ENCODE data around the gene GPC5. TPM values are rescaled to one million over a fixed set of nuclear protein-coding genes. Genes with fewer than 3 reads are reported as not detected.

Gene GPC5
- total RNA-seq, 1 donor from 2014 or later, result 0.17 TPM

DNA sequence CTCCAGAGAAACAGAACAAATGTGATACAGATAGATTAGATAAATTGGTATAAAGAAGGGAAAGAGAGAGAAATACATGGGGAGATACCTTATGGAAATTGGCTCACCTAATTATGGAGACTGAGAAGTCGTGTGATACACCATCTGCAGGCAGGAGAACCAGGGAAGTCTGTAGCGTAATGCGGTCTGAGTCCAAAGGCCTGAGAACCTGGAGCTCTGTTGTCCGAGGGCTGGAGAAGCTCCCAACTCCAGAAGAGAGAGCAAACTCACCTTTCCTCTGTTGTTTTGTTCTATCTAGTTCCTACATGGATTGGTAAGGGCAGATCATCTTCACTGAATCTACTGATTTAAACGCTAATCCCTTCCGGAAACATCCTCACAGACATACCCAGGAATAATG, 1179.9 kb downstream of the GPC5 start:
- no peak overlapping the region for H3K4me3 ChIP-seq (ENCODE audit: low read depth, low read length)
- no peaks in the 10 kb centered on the region for H3K36me3 ChIP-seq (ENCODE audit: control insufficient read depth, insufficient read depth, low read length)
- DNase-seq (ENCODE audit: low read depth), result no peak
- TF ChIP-seq, protein P1, sequence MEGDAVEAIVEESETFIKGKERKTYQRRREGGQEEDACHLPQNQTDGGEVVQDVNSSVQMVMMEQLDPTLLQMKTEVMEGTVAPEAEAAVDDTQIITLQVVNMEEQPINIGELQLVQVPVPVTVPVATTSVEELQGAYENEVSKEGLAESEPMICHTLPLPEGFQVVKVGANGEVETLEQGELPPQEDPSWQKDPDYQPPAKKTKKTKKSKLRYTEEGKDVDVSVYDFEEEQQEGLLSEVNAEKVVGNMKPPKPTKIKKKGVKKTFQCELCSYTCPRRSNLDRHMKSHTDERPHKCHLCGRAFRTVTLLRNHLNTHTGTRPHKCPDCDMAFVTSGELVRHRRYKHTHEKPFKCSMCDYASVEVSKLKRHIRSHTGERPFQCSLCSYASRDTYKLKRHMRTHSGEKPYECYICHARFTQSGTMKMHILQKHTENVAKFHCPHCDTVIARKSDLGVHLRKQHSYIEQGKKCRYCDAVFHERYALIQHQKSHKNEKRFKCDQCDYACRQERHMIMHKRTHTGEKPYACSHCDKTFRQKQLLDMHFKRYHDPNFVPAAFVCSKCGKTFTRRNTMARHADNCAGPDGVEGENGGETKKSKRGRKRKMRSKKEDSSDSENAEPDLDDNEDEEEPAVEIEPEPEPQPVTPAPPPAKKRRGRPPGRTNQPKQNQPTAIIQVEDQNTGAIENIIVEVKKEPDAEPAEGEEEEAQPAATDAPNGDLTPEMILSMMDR (IDR thresholded peaks at IDR 0.05; ENCODE audit: insufficient read depth, low read length, poor library complexity, severe bottlenecking), result no peak
- no peaks in the 10 kb centered on the region for H3K27me3 ChIP-seq (ENCODE audit: control insufficient read depth, insufficient read depth, low read length)

DNA sequence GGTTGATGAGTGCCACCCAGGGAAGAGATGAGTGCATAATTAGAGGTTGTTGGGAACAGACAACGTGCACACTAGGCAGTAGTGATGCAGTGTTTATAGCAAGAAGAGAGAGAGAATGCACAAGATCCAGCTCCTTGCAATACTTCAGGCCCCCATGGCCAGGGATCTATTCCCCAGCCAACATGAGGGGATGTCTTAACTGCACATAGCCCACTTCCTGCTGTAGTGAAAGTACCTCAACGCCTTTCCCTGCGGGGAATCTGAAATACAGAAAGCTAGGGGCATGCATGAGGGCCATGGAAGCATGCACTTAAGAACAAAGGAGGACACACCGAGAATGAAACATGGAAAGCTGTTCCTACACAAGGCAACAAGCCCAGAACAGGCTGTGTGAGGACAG, 1191.5 kb downstream of the GPC5 start:
- no peaks in the 10 kb centered on the region for H3K36me3 ChIP-seq (ENCODE audit: control insufficient read depth, insufficient read depth, low read length)
- no peaks in the 10 kb centered on the region for H3K27me3 ChIP-seq (ENCODE audit: control insufficient read depth, insufficient read depth, low read length)
- TF ChIP-seq, protein P1 (IDR thresholded peaks at IDR 0.05; ENCODE audit: insufficient read depth, low read length, poor library complexity, severe bottlenecking), result no peak
- no peak overlapping the region for H3K4me3 ChIP-seq (ENCODE audit: low read depth, low read length)
- no peak for DNase-seq (ENCODE audit: low read depth)

DNA sequence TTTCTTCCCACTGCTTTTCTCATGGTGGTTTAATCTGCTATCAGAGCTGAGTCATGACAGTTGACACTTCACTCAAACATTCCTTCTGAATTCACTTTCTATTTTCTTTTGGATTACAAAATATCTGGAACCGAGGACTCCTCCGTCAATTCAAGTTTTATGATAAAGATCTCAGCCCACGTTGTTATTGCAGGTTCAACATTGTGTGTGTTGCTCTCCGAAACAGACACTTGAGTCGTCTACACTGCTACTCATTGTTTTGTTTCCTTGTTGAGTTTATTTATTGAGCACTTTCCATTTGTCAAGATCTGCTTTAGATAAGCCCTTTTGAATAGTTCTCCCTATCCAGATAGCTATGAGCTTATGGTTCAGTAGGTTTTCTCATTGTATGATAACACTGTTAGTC, 1192.1 kb downstream of the GPC5 start:
- H3K27me3 ChIP-seq (ENCODE audit: control insufficient read depth, insufficient read depth, low read length), result no peaks in the 10 kb centered on the region
- no peaks in the 10 kb centered on the region for H3K36me3 ChIP-seq (ENCODE audit: control insufficient read depth, insufficient read depth, low read length)
- TF ChIP-seq, protein P1 (IDR thresholded peaks at IDR 0.05; ENCODE audit: insufficient read depth, low read length, poor library complexity, severe bottlenecking), result no peak

DNA sequence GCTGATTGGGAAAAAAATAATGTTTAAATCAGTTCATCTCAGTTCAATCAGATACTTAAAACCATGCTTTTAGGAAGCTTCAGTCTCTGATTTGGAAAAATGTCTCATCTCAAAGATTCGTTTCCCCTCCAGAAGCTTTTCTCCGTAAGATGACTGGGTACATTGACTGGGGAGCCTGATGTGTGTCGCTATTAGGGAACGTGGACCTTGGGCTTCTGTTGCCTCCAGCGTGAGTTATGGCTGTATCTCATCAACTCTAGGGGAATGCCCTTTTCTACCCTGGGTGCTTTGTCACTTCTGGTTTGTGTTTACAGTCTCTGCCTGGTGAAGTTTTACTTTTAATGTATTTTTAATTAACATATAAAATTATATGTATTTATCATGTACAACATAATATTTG, 1192.7 kb downstream of the GPC5 start:
- DNase-seq (ENCODE audit: low read depth), result no peak
- TF ChIP-seq, protein P1 (IDR thresholded peaks at IDR 0.05; ENCODE audit: insufficient read depth, low read length, poor library complexity, severe bottlenecking), result no peak
- Histone ChIP-seq H3K36me3 (ENCODE audit: control insufficient read depth, insufficient read depth, low read length) (no peaks in the 10 kb centered on the region), H3K27me3 (ENCODE audit: control insufficient read depth, insufficient read depth, low read length) (no peaks in the 10 kb centered on the region), H3K4me3 (ENCODE audit: low read depth, low read length) (no peak overlapping the region)

More for the DNA sequence above, 1192.1 kb downstream of the GPC5 start:
- no peak overlapping the region for H3K4me3 ChIP-seq (ENCODE audit: low read depth, low read length)
- no peak for DNase-seq (ENCODE audit: low read depth)

DNA sequence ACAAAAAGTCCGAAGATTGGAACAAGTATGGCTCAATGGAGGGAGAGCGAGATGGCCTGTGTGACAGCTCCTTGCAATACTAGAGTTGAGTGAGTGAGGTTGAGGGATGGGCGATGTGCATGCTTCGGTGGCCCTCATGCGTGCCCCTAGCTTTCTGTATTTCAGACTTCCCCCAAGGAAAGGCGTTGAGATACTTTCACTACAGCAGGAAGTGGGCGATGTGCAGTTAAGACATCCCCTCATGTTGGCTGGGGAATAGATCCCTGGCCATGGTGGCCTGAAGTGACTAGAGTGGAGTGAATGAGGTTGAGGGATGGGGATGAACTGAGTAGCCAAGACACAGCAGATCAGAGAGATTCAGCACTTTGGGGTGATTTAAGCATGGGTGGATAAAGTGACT, 1194.3 kb downstream of the GPC5 start:
- no peak for DNase-seq (ENCODE audit: low read depth)

DNA sequence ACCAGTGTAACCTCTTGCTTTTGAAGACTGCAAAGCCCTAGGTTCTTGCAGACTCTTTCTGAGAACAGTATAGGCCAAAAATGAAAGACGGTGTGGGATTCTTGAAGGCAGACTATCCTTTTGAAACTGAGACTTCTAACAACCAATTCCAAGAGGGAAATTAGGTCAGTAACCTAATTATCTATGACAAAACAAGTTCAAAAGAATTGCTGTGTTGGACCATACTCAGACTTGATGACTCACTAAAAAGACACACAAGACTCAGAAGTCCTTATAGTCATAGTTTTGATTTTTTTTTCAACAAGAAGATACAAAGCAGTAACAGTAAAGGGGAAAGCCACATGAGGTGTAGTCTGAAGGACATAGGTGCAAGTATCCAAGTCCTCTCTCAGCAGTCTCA, 1204.1 kb downstream of the GPC5 start:
- H3K27me3 ChIP-seq (ENCODE audit: control insufficient read depth, insufficient read depth, low read length), result no peaks in the 10 kb centered on the region
- no peak overlapping the region for H3K4me3 ChIP-seq (ENCODE audit: low read depth, low read length)
- H3K36me3 ChIP-seq (ENCODE audit: control insufficient read depth, insufficient read depth, low read length), result no peaks in the 10 kb centered on the region
- no peak for DNase-seq (ENCODE audit: low read depth)
- TF ChIP-seq, protein P1 (IDR thresholded peaks at IDR 0.05; ENCODE audit: insufficient read depth, low read length, poor library complexity, severe bottlenecking), result no peak

More for the DNA sequence above, 1194.3 kb downstream of the GPC5 start:
- H3K27me3 ChIP-seq (ENCODE audit: control insufficient read depth, insufficient read depth, low read length), result no peaks in the 10 kb centered on the region
- no peaks in the 10 kb centered on the region for H3K36me3 ChIP-seq (ENCODE audit: control insufficient read depth, insufficient read depth, low read length)
- no peak overlapping the region for H3K4me3 ChIP-seq (ENCODE audit: low read depth, low read length)
- TF ChIP-seq, protein P1 (IDR thresholded peaks at IDR 0.05; ENCODE audit: insufficient read depth, low read length, poor library complexity, severe bottlenecking), result no peak
